ENCODE results near the gene ALMS1. TPM values are rescaled to one million over a fixed set of nuclear protein-coding genes. Genes with fewer than 3 reads are reported as not detected.

The ALMS1 gene
- total and polyA plus RNA-seq, 4 donors = 7.2 to 58.0 (median 20.5) TPM

GRCh38 chr2:73366060-73366459 is 19.6 kb upstream of the ALMS1 start:
- Histone ChIP-seq H3K9ac (ENCODE audit: insufficient read depth in 1 of 2, low read length in 2 of 2) (no peak overlapping the region), H3K27ac (ENCODE audit: low read depth in 1 of 2, low read length in 1 of 2) (no peak overlapping the region), H3K4me1 (ENCODE audit: control insufficient read depth in 5 of 5, insufficient read depth in 5 of 5, low read length in 5 of 5) (no peaks in the 10 kb centered on the region), H3K36me3 (ENCODE audit: control insufficient read depth in 4 of 4, insufficient read depth in 4 of 4, low read length in 4 of 4) (no peaks in the 10 kb centered on the region), H3K27me3 (ENCODE audit: control insufficient read depth in 3 of 3, insufficient read depth in 3 of 3, low read length in 2 of 3) (no peaks in the 10 kb centered on the region), H3K4me3 (no peak overlapping the region), H3K9me3 (ENCODE audit: control insufficient read depth in 4 of 4, insufficient read depth in 3 of 4, low read length in 3 of 4) (no peaks in the 10 kb centered on the region)
- TF ChIP-seq CTCF (IDR thresholded peaks at IDR 0.05; ENCODE audit: control extremely low read depth, extremely low read depth) = no peak
- DNase-seq = no peak
- WGBS, 2 donors = 92 to 100% methylated on average over 1 of the region's 1 CpG
- no peak for ATAC-seq (ENCODE audit: insufficient read depth, low FRiP score)

GRCh38 chr2:73368781-73369180 is 16.9 kb upstream of the ALMS1 start:
- Histone ChIP-seq H3K36me3 (ENCODE audit: control insufficient read depth in 4 of 4, insufficient read depth in 4 of 4, low read length in 4 of 4) (no peaks in the 10 kb centered on the region), H3K9ac (ENCODE audit: insufficient read depth in 1 of 2, low read length in 2 of 2) (no peak overlapping the region), H3K9me3 (ENCODE audit: control insufficient read depth in 4 of 4, insufficient read depth in 3 of 4, low read length in 3 of 4) (no peaks in the 10 kb centered on the region), H3K27me3 (ENCODE audit: control insufficient read depth in 3 of 3, insufficient read depth in 3 of 3, low read length in 2 of 3) (peaks cover 0 to 8% (median 3%) of the 10 kb centered on the region in 3 donors), H3K4me1 (ENCODE audit: control insufficient read depth in 5 of 5, insufficient read depth in 5 of 5, low read length in 5 of 5) (no peaks in the 10 kb centered on the region), H3K27ac (ENCODE audit: low read depth in 1 of 2, low read length in 1 of 2) (no peak overlapping the region), H3K4me3 (no peak overlapping the region)
- TF ChIP-seq CTCF (IDR thresholded peaks at IDR 0.05; ENCODE audit: control extremely low read depth, extremely low read depth) = no peak
- DNase-seq = no peak
- ATAC-seq (ENCODE audit: insufficient read depth, low FRiP score) = no peak
- 63 to 69% methylated on average over 2 of the region's 2 CpGs for WGBS, 2 donors

- no peak overlapping the region for H3K4me3 ChIP-seq
- no peak for ATAC-seq (ENCODE audit: insufficient read depth, low FRiP score)
- no peak for TF ChIP-seq CTCF (IDR thresholded peaks at IDR 0.05; ENCODE audit: control extremely low read depth, extremely low read depth)
- DNase-seq = no peak
- H3K9ac ChIP-seq (ENCODE audit: insufficient read depth in 1 of 2, low read length in 2 of 2) = no peak overlapping the region
- H3K4me1 ChIP-seq (ENCODE audit: control insufficient read depth in 5 of 5, insufficient read depth in 5 of 5, low read length in 5 of 5) = no peaks in the 10 kb centered on the region
- H3K27me3 ChIP-seq (ENCODE audit: control insufficient read depth in 3 of 3, insufficient read depth in 3 of 3, low read length in 2 of 3) = peaks cover 0 to 18% (median 3%) of the 10 kb centered on the region in 3 donors
- no peaks in the 10 kb centered on the region for H3K9me3 ChIP-seq (ENCODE audit: control insufficient read depth in 4 of 4, insufficient read depth in 3 of 4, low read length in 3 of 4)
- no peaks in the 10 kb centered on the region for H3K36me3 ChIP-seq (ENCODE audit: control insufficient read depth in 4 of 4, insufficient read depth in 4 of 4, low read length in 4 of 4)
- 83 to 87% methylated on average over 3 of the region's 3 CpGs for WGBS, 2 donors
- no peak overlapping the region for H3K27ac ChIP-seq (ENCODE audit: low read depth in 1 of 2, low read length in 1 of 2)
Measured at GRCh38 chr2:73370348-73370747, 15.3 kb upstream of the ALMS1 start.

- peaks cover 0 to 2% (median 0%) of the 10 kb centered on the region in 4 donors for H3K9me3 ChIP-seq (ENCODE audit: control insufficient read depth in 4 of 4, insufficient read depth in 3 of 4, low read length in 3 of 4)
- no peak overlapping the region for H3K27ac ChIP-seq (ENCODE audit: low read depth in 1 of 2, low read length in 1 of 2)
- no peak for DNase-seq
- H3K27me3 ChIP-seq (ENCODE audit: control insufficient read depth in 3 of 3, insufficient read depth in 3 of 3, low read length in 2 of 3) = peaks cover 0 to 21% (median 5%) of the 10 kb centered on the region in 3 donors
- no peak for ATAC-seq (ENCODE audit: insufficient read depth, low FRiP score)
- no peak overlapping the region for H3K9ac ChIP-seq (ENCODE audit: insufficient read depth in 1 of 2, low read length in 2 of 2)
- no peak overlapping the region for H3K4me3 ChIP-seq
- no peaks in the 10 kb centered on the region for H3K36me3 ChIP-seq (ENCODE audit: control insufficient read depth in 4 of 4, insufficient read depth in 4 of 4, low read length in 4 of 4)
- H3K4me1 ChIP-seq (ENCODE audit: control insufficient read depth in 5 of 5, insufficient read depth in 5 of 5, low read length in 5 of 5) = no peaks in the 10 kb centered on the region
- TF ChIP-seq CTCF (IDR thresholded peaks at IDR 0.05; ENCODE audit: control extremely low read depth, extremely low read depth) = no peak
- WGBS, 2 donors = 75 to 81% methylated on average over 2 of the region's 2 CpGs
Measured at GRCh38 chr2:73373344-73373743, 12.3 kb upstream of the ALMS1 start.
